ENCODE data around the gene EPS8. TPM values are rescaled to one million over a fixed set of nuclear protein-coding genes. Genes with fewer than 3 reads are reported as not detected.

EPS8 gene
- total RNA-seq, 2 experiments from 2014 or later, result 1.5 to 2.0 TPM

GRCh38 chr12:15699886-15700285 lies 89.3 kb downstream of the EPS8 start:
- Mint-ChIP-seq H3K4me1 (peaks cover 26% of the 10 kb centered on the region), H3K36me3 (ENCODE audit: low read depth) (no peaks in the 10 kb centered on the region), H3K27me3 (peaks cover 7% of the 10 kb centered on the region), H3K4me3 (no peak overlapping the region), H3K9me3 (ENCODE audit: low read depth) (no peaks in the 10 kb centered on the region), H3K27ac (peak overlapping the region; percentile 2)
- CTCF ChIA-PET, result no interaction called here
- POLR2A ChIA-PET, result no interaction called here
- no peak for ATAC-seq
- no peak for DNase-seq
- intact Hi-C loops (cut with DNase I, micrococcal nuclease), result loop anchor here (2.0 to 10.0 kb wide), 3 partner anchors 89 to 183 kb away; partner anchors contain the start of genes EPS8 (in 1 of the 2) and STRAP (in 1 of the 2)

DNA sequence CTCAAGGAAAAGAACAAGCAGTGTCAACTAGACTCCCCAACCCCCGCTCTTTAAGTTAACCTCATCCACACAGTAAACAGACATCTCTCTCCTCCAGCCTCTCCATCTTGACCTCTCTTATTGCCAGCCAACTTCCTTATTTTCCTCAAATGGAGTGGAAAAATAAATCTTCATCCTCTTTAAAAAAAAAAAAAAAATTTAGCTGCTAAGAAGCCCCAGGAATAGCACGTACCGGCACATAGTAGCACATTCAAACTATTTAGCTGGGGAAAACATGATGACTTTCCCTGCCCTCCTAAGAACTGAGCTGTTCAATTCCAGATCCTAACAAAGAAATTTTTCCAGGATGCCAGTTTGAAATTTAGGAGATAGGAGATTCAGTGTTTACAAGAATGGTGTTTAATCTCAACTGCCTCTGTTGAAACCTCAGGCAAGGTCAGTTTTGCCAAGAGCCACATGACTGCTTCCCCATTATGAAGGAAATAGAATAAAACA lies 90.8 kb downstream of the EPS8 start:
- peaks cover 26% of the 10 kb centered on the region for H3K4me1 Mint-ChIP-seq
- CTCF ChIA-PET, result interaction anchor here (0.6 kb wide), 1 partner anchor 8 kb away, joined by 6 read pairs; no protein-coding TSS in a partner anchor
- no peaks in the 10 kb centered on the region for H3K36me3 Mint-ChIP-seq (ENCODE audit: low read depth)

DNA sequence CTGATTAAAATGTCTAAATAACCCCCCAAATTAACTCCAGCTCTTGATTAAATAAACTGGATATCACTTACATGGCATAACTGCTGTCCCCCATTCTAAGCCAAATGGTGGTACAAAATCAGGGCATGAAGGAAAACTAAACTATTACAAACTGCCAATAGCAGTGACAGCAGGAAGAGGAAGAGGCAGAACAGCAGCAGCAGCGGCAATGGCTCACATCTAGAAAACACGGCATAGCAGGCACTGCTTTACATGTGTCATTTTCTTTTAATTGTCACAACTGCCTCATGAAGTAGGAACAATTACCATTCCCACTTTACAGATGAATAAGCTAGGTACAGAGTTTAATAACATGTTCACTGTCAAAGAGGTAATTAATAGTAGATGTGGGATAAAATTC lies 92.0 kb downstream of the EPS8 start:
- Mint-ChIP-seq H3K4me1 (peaks cover 26% of the 10 kb centered on the region), H3K27ac (no peak overlapping the region), H3K4me3 (no peak overlapping the region), H3K27me3 (peaks cover 7% of the 10 kb centered on the region), H3K36me3 (ENCODE audit: low read depth) (no peaks in the 10 kb centered on the region), H3K9me3 (ENCODE audit: low read depth) (no peaks in the 10 kb centered on the region)
- DNase-seq (no peak), ATAC-seq (no peak)
- POLR2A ChIA-PET, result no interaction called here
- CTCF ChIA-PET, result no interaction called here
- intact Hi-C loops (cut with DNase I, micrococcal nuclease), result no loop called here

More for the DNA sequence above, 90.8 kb downstream of the EPS8 start:
- Mint-ChIP-seq H3K27me3 (peaks cover 7% of the 10 kb centered on the region), H3K27ac (no peak overlapping the region), H3K9me3 (ENCODE audit: low read depth) (no peaks in the 10 kb centered on the region), H3K4me3 (no peak overlapping the region)
- DNase-seq (no peak), ATAC-seq (no peak)
- POLR2A ChIA-PET, result no interaction called here
- intact Hi-C loops (cut with DNase I, micrococcal nuclease), result no loop called here

DNA sequence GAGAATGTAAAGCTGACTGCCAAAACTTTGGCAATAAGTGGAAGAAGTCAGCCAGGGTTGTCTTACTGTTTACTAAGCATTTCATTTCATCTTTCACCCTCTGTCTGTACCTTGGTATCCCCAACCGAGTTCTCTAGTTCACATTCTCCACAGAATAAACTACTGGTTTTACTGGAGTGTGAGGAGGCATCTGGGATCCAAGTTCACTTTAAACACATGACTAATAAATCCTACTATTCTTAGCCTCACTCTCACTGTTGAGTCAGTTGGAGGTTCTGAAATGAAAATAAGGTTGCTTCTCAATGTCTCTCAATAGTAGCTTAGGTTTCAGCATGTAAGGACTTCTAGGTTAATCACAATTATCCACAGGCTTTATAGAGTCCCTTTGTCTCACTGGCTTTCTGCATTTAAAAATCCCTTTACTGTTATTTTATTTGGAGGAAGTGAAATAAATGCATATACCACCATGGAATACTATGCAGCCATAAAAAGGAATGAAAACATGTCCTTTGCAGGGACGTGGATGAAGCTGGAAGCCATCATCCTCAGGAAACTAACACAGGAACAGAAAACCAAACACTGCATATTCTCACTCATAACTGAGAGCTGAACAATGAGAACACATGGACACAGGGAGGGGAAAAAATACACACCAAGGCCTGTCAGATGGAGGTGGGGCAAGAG lies 95.8 kb downstream of the EPS8 start:
- H3K4me1 Mint-ChIP-seq, result no peaks in the 10 kb centered on the region
- DNase-seq (no peak), ATAC-seq (peak; percentile 33)
- peaks cover 4% of the 10 kb centered on the region for H3K27me3 Mint-ChIP-seq
- ChIA-PET POLR2A (no interaction called here), CTCF (no interaction called here)
- intact Hi-C loops (cut with DNase I, micrococcal nuclease), result no loop called here
- H3K36me3 Mint-ChIP-seq (ENCODE audit: low read depth), result no peaks in the 10 kb centered on the region
- no peak overlapping the region for H3K4me3 Mint-ChIP-seq
- H3K27ac Mint-ChIP-seq, result no peak overlapping the region
- no peaks in the 10 kb centered on the region for H3K9me3 Mint-ChIP-seq (ENCODE audit: low read depth)

- intact Hi-C loops (cut with DNase I, micrococcal nuclease), result no loop called here
- no peak for ATAC-seq
- peaks cover 4% of the 10 kb centered on the region for H3K27me3 Mint-ChIP-seq
- H3K4me1 Mint-ChIP-seq, result no peaks in the 10 kb centered on the region
- no peak overlapping the region for H3K4me3 Mint-ChIP-seq
- H3K36me3 Mint-ChIP-seq (ENCODE audit: low read depth), result no peaks in the 10 kb centered on the region
- CTCF ChIA-PET, result no interaction called here
- no peak overlapping the region for H3K27ac Mint-ChIP-seq
- POLR2A ChIA-PET, result no interaction called here
- no peak for DNase-seq
- no peaks in the 10 kb centered on the region for H3K9me3 Mint-ChIP-seq (ENCODE audit: low read depth)
Measured at GRCh38 chr12:15691388-15691787, 97.8 kb downstream of the EPS8 start.

DNA sequence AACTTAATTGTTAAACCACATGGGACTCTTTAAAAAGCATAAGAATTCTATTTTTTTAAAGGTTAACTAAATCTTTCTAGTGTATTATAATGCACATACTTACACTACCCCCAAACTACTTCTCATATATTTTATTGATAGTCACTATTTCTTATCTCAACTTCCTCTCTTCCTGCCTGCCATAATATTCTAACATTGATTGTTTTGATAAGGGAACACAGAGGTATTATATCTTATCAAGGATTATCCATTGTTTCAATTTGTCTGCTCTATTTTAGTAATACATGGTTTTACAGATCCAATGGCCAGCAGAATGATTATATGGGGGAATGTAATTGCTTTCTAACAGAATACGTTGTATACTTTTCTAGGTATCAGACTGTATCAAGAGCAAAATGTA lies 98.9 kb downstream of the EPS8 start:
- no peaks in the 10 kb centered on the region for H3K4me1 Mint-ChIP-seq
- CTCF ChIA-PET, result interaction anchor here (0.6 kb wide), 1 partner anchor 8 kb away, joined by 6 read pairs; no protein-coding TSS in a partner anchor
- no peak overlapping the region for H3K4me3 Mint-ChIP-seq
- ATAC-seq (no peak), DNase-seq (no peak)
- no peaks in the 10 kb centered on the region for H3K9me3 Mint-ChIP-seq (ENCODE audit: low read depth)
- H3K27me3 Mint-ChIP-seq, result peaks cover 5% of the 10 kb centered on the region
- no peaks in the 10 kb centered on the region for H3K36me3 Mint-ChIP-seq (ENCODE audit: low read depth)
- POLR2A ChIA-PET, result no interaction called here
- intact Hi-C loops (cut with DNase I, micrococcal nuclease), result no loop called here
- H3K27ac Mint-ChIP-seq, result no peak overlapping the region

DNA sequence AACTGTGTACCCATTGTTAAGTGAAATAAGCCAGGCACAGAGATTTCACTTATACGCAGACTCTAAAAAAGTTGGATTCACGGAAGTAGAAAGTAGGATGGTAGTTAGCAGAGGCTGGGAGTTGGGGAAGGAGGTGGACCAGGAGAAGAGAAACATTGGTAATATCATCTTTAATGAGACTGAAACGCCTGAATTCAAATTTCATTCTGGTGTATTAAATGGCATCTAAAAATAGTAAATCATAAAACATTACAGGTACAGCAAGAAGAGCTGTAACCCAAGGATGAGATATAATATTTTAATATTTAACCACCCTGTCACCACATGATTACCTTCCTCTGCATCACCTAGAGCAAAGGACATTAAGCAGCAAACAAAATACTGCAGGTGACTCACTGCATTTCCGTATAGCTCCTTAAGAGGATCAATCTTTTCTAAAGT lies 99.4 kb downstream of the EPS8 start:
- Mint-ChIP-seq H3K27me3 (peaks cover 8% of the 10 kb centered on the region), H3K4me1 (no peaks in the 10 kb centered on the region), H3K27ac (no peak overlapping the region), H3K36me3 (ENCODE audit: low read depth) (no peaks in the 10 kb centered on the region), H3K4me3 (no peak overlapping the region), H3K9me3 (ENCODE audit: low read depth) (no peaks in the 10 kb centered on the region)
- DNase-seq, result no peak
- ChIA-PET POLR2A (no interaction called here), CTCF (interaction anchor here (0.6 kb wide), 1 partner anchor 9 kb away, joined by 6 read pairs; no protein-coding TSS in a partner anchor)
- intact Hi-C loops (cut with DNase I, micrococcal nuclease), result no loop called here
- no peak for ATAC-seq

DNA sequence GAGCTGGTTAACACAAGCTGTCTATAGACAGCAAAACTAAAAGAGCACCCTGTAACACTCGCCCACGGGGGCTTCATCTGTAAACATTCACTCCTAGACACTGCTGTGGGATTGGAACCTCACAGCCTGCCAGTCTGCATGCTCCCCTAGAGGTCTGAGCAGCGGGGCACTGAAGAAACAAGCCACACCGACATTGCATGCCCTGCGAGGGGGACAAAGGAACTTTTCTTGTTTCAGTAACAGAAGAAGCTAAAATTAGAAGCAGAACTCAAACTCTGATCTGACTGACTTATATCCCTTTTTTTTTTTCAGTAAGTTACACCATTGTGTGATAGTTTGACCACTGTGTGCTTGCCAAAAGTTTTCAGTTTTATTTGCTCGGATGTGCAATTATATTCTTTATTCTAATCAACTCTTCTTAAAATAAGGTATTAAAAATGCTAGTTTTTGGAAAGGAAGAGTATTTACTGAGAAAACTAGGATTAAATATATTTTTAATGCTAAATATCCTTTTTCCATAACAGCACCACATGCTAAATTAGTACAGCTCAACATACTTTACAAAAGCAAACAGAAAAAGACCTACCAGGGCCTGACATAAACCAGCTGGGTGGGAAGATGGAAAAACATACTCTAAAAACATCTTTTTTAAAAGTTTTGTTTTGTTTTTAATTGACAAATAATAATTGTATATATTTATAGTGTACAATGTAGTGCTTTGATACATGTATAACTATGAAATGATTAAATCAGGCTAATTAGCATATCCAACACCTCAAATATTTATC lies 100.2 kb downstream of the EPS8 start:
- Mint-ChIP-seq H3K36me3 (ENCODE audit: low read depth) (no peaks in the 10 kb centered on the region), H3K9me3 (ENCODE audit: low read depth) (no peaks in the 10 kb centered on the region), H3K27ac (no peak overlapping the region), H3K4me3 (no peak overlapping the region), H3K4me1 (no peaks in the 10 kb centered on the region), H3K27me3 (peaks cover 8% of the 10 kb centered on the region)
- DNase-seq, result no peak
- no peak for ATAC-seq
- POLR2A ChIA-PET, result no interaction called here
- intact Hi-C loops (cut with DNase I, micrococcal nuclease), result no loop called here
- CTCF ChIA-PET, result no interaction called here

DNA sequence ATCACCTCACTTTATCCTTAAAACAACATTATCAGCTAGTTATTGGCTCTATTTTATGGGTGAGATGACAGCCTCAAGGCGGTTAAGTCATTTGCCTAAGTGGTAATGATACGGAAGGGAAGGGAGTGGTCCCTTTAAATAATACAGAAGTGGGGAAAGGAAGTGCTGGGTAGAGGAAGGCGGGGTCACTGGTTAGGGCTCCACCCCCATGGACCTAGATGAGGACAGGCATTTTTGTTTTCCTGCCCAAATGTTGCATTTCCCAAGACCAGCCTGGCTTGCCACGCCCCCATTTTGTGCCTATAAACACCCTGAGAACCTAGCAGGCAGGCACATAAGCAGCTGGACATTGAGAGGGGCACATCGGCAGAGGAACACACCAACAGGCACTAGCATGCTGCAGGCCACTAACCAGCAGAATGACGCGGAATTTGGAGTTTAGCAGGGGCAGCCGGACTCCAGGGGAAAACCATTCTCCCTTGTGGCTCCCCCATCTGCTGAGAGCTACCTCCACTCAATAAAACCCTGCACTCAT lies 100.9 kb downstream of the EPS8 start:
- Mint-ChIP-seq H3K27me3 (peaks cover 8% of the 10 kb centered on the region), H3K9me3 (ENCODE audit: low read depth) (no peaks in the 10 kb centered on the region), H3K36me3 (ENCODE audit: low read depth) (no peaks in the 10 kb centered on the region), H3K4me1 (no peaks in the 10 kb centered on the region), H3K4me3 (no peak overlapping the region), H3K27ac (no peak overlapping the region)
- intact Hi-C loops (cut with DNase I, micrococcal nuclease), result no loop called here
- ChIA-PET POLR2A (no interaction called here), CTCF (no interaction called here)
- ATAC-seq, result no peak
- no peak for DNase-seq

GRCh38 chr12:15687583-15687982 lies 101.6 kb downstream of the EPS8 start:
- no peak for DNase-seq
- Mint-ChIP-seq H3K4me3 (no peak overlapping the region), H3K4me1 (no peaks in the 10 kb centered on the region), H3K36me3 (ENCODE audit: low read depth) (no peaks in the 10 kb centered on the region), H3K27me3 (peaks cover 8% of the 10 kb centered on the region), H3K9me3 (ENCODE audit: low read depth) (no peaks in the 10 kb centered on the region), H3K27ac (no peak overlapping the region)
- intact Hi-C loops (cut with DNase I, micrococcal nuclease), result no loop called here
- ATAC-seq, result no peak
- ChIA-PET POLR2A (no interaction called here), CTCF (interaction anchor here (0.5 kb wide), 1 partner anchor 57 kb away, joined by 3 read pairs; no protein-coding TSS in a partner anchor)

DNA sequence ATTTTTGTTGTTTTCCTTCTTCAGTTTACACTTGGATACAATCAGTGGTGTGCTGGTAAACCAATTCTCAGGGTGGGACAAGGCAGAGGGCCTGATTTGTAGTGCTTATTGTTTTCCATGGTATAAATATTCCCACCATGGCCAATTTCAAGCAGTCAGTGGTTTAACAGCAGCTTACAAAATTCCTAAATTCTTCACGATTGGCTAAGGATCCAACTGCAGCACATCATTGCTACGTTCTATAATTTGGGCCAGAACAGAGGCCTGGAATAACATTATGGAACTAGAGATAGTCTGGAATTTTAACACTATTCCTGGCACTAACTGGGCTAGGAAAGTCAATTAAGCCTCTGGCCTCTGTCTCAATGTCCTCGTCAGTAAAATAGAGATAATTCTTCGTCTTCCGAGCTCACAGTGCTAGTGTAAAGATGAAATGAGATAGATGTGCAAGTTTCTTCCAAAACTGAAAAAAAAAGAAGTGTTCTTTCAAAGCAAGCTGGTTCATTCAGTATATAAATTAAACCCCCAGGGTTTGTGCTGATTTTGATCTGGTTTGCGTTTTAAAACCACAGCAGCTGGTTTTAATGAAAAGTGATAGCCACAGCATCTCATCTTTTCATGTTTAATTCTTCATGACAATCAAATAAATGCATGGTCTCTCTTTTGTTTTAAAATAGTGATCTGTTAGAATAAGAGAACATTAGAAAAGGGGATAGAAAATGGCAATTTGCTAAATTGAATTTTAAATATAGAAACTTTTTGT lies 104.1 kb downstream of the EPS8 start:
- intact Hi-C loops (cut with DNase I, micrococcal nuclease), result no loop called here
- POLR2A ChIA-PET, result no interaction called here

More for the DNA sequence above, 104.1 kb downstream of the EPS8 start:
- H3K27me3 Mint-ChIP-seq, result peaks cover 8% of the 10 kb centered on the region
- no peaks in the 10 kb centered on the region for H3K9me3 Mint-ChIP-seq (ENCODE audit: low read depth)
- no peak for ATAC-seq
- H3K36me3 Mint-ChIP-seq (ENCODE audit: low read depth), result no peaks in the 10 kb centered on the region
- no peak overlapping the region for H3K4me3 Mint-ChIP-seq
- H3K4me1 Mint-ChIP-seq, result no peaks in the 10 kb centered on the region
- CTCF ChIA-PET, result no interaction called here
- no peak overlapping the region for H3K27ac Mint-ChIP-seq
- DNase-seq, result no peak
